Dedifferentiated amniotic fluid mesenchymal stem cell (primary cell): ENCODE measurements around the gene P4HA1.
"Not testable (repeated sequence)": the region's sequence is repeated elsewhere in the genome, so short reads cannot be mapped to it uniquely, and the experiment has no call there.

Experiments used
- DNase-seq: peaks from one replicate; pipeline ENCODE4 v3.0.0-alpha.2; 2016; ENCODE audit errors: extremely low spot score

P4HA1 gene

GRCh38 chr10:73096449-73097304, at the start of gene P4HA1:
Gene P4HA1, minus strand, starts transcription at chr10:73096866. Its CDS starts 21,983 bp downstream, at chr10:73074883.
- peak; percentile 96 for DNase-seq

DNA sequence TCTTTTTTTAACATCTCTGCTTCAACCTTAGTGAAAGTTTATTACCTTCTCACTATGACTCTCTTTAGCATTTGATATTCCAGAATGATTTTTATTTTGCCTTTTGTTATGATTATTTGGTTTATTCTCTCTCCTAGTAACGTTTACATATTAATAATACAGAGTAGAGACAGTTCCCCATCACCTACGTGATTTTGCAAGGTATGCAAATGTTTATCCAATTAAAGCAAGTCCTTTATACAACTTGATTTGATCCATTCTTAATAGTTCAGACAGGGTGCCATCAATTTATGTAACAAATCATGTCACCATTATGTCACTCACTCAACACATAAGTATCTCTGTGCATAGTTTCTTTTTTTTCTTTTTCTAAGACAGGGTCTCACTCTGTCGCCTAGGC, 44.9 kb upstream of the P4HA1 start:
- no peak for DNase-seq

DNA sequence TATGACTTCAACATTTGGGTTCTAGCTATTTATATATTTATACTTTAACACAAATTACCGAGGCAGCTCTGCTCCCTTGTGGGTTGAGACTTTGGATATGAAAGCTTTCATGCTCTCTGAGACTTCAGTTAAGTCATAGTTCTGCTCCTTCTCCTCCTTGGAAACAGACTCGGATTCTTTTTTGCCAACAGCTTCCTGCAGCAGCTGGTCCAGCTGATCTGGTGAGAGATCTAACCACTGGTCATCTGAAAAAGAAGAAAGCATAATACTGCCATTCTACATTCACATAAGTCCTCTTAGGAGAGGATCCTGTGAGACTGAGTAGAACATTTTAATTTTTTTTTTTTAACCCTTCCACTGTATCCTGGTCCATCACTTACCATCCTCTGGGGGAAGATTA, 42.6 kb upstream of the P4HA1 start:
- no peak for DNase-seq

DNA sequence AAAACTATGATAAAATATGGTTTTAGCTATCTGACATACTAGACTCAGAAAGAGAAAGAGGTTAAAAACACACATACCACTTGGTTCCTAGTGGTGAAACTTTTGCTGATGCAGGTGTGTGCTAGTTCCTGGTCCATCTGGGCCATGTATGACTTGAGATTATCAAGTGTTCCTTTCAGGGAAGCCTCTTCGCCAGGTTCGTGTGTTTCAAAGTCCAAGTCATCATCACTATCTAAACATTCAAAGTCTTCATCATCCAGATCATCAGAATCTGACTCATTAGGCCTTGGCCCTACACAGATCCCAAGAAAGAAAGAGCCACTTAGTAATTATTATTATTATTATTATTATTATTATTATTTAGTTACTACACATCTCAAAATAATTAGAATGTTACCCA, 40.0 kb upstream of the P4HA1 start:
- DNase-seq = no peak

GRCh38 chr10:73134727-73135126, 38.1 kb upstream of the P4HA1 start:
- no peak for DNase-seq

- no peak for DNase-seq
Observed at GRCh38 chr10:73131913-73132686, 35.4 kb upstream of the P4HA1 start.

DNA sequence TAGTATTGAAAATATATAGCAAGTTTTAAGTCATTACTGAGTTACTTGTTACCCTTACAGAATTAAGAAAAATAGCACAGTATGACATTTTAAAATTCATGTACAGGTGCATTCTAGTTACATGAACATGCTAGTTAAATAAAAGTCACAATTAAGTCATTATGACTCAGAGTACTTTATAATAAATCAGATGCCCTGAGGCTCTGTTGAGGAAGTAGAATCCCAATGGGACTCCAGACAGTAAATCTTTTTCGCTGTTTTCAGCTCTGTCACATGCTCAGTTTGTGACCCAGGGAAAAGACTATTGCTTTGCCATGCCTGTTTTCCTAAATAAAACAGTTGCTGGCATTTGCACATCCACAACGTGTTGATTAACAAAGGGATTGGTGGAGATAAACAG, 34.6 kb upstream of the P4HA1 start:
- DNase-seq = no peak

- DNase-seq = no peak
Observed at GRCh38 chr10:73126343-73126742, 29.7 kb upstream of the P4HA1 start.

DNA sequence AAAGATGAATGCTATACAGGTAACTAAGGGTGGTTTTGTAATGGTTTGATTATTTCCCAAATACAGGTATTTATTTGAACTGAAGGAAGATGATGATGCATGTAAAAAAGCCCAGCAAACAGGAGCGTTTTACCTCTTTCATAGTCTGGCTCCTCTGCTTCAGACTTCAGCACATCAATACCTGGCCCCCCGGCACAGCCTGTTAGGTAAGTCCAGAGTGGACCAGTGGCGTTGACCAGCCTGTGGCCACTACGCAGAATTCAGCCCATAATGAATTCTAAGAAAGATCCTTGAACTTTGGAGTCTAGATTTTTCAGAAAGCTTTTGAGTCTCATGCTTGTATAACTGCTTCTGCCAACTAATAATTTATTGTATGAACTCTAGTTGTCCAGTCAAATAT, 23.3 kb upstream of the P4HA1 start:
- no peak for DNase-seq

- no peak for DNase-seq
Observed at GRCh38 chr10:73119457-73119856, 22.8 kb upstream of the P4HA1 start.

DNA sequence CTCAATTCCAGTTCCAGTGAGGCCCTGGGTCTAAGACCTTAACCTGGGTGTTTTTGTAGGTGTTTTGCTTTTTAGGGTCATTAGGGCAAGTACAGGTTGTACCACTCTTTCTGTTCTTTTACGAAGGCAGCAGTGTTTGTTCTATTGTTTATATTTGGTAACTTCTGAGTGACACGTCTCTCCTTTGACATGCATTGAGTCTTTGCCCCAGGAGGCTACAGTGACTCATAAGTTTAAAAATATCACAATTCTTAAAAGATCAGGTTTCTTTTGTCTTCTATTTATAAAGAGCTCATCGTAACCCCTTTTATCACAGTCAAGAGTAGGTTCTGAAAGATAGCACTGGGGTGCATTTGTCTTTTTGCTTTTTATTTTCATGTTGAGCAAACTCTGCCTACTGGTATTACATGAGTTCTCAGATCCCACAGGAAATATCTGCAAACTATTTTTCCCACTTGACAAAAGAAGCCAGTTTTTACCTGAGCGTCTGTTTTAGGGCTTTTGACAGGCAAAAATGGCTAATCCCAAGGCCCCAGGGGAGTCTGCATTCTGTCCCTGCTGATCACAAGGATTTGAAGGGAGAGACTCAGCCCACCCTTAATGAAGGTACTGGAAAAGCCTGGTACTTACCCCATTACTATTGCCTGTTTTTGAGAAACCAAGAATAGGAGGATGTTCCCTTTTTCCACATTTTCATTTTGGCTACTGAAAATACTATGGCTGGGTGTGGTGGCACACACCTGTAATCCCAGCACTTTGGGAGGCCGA, 21.5 kb upstream of the P4HA1 start:
- peak; percentile 46 for DNase-seq

GRCh38 chr10:73116017-73116416, 19.4 kb upstream of the P4HA1 start:
- DNase-seq = no peak

GRCh38 chr10:73113551-73113950, 16.9 kb upstream of the P4HA1 start:
- DNase-seq = no peak

- DNase-seq = not testable (repeated sequence)
Observed at GRCh38 chr10:73112032-73112431, 15.4 kb upstream of the P4HA1 start.

GRCh38 chr10:73110345-73110849, 13.7 kb upstream of the P4HA1 start, which contains the start of gene NUDT13:
Gene NUDT13, plus strand, starts transcription at chr10:73110455. Its CDS starts 3,911 bp downstream, at chr10:73114366.
- peak; percentile 68 for DNase-seq

GRCh38 chr10:73109248-73109652, 12.6 kb upstream of the P4HA1 start:
- DNase-seq = not testable (repeated sequence)

GRCh38 chr10:73106301-73106700, 9.6 kb upstream of the P4HA1 start:
- no peak for DNase-seq

DNA sequence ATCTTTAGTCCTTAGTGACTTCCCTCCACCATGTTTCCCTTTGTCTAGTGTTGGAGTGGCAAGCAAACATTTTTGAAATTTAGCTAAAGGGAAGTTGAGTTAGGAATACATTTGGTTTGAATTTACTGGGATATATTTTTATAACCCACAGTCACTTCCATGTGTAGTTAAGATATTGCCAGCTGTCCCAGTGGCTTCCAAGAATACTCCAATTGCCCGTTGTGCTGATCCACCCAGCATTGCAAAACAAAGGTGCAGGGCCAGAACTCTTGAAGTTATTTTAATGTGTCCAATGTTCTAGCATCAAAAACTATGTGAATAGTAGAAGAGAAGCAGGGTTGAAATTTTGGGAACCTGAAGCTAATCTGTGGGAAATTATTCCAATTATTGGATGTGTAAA, 2.5 kb upstream of the P4HA1 start:
- no peak for DNase-seq

- no peak for DNase-seq
Observed at GRCh38 chr10:73097305-73097670, 622 bp upstream of the P4HA1 start.

DNA sequence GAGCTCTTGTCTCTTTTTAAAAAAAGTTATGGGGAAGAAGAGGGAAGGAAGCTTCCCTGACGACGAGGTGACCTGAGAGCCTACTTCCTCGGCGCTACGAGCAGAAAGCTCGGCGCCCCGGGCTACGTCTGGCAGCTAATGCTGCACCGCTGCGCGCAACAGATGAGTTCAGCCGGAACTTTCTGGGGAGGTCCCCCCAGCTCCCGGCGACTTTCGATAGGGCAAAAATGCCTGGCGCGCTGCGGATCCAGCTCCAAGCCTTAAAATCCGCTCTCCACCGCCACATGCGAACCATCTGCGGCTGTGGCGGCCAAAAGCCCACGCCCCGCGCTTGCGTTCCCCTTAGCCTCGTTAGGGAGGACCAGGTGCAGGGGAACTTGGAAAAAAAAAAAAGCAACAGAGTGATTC, 621 bp downstream of the P4HA1 start:
- DNase-seq = peak; percentile 56

- DNase-seq = peak; percentile 65
Observed at GRCh38 chr10:73095481-73096021, 1.1 kb downstream of the P4HA1 start.
